NCI-H2171 (cell line): ENCODE data around the gene CREB5.

Source experiments
- DNase-seq: peaks from one replicate; lab custom pipeline; 2025; lab: John Stamatoyannopoulos, UW

The CREB5 gene

GRCh38 chr7:28684650-28685241, 272.4 kb downstream of the CREB5 start:
- no peak for DNase-seq

- DNase-seq: no peak
These were observed 272.9 kb downstream of the CREB5 start for GRCh38 chr7:28685242-28685643.

- peak; percentile 60 for DNase-seq
These were observed 273.5 kb downstream of the CREB5 start for GRCh38 chr7:28685644-28686417.

DNA sequence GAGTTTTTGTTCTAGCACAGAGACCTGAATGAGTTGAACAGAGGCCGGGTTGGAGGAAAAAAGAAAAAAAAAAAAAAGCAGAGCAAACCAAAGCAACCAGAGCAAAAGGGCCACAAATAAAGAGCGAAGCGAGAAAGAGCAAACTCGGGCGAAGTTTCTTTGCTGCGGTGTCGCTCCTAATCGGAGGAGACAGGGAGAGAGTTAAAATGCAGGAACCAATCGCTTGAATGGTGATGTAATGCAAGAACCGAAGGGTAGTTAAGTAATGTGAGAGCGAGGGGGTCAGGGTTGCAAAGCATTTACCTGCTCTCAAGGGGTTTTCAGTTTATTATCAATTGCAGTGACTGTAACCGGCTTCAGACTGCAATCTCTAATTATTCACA, 274.1 kb downstream of the CREB5 start:
- DNase-seq: no peak

DNA sequence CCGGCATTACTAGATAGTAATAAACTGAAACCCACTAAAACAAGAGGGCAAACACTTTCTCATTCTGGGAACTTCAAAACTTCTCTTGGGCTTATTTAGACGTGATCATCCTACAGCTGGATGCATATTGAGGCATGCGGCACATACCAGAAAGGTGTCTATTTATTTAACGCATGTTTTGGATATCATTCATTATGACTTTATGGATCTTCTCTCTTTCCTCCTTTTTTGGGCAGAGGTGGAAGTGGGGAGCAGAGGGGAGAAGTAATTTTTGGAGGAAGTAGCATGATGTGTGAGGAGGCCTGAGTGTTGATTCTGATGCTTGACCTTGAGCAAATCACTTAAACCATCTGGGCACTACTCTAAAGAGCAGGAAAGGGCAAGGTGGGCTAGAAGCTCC, 275.2 kb downstream of the CREB5 start:
- DNase-seq: no peak

DNA sequence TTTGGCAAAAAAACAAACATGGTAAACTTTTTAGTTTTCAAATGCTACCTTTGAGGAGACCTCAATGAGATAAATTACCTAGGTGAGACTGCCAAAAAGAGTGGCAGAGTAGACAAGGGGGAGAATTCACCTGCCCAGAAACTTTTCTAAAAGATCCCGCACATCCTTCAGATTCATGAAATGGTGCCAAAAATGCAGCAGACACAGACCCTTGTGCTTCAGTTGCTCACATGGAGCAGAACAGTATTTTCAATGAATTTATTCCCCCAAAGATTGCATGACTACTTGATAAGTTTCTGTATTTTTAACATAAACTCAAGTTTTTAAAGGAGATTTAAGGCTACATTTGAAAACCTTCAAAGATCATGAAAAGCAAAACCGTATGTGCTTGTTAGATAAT, 275.9 kb downstream of the CREB5 start:
- no peak for DNase-seq

DNA sequence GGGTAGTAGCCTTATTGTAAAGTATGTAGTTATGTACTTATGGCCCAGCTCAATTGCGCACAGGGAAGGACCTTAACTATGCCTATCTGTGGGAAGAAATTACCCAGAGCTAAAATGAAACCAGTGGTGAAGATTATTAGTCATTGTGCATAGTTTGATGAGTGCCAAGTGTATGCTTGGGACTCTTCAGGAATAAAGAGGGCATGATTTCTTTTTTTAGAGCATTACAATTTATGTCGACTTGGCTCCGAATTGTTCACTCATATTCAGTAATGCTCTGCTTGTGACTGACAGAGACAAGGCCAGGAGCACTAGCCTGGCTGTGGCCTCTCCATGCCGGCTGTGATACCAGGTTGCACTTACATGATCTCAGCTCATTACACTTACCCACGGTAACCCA, 276.3 kb downstream of the CREB5 start:
- DNase-seq: no peak

- no peak for DNase-seq
These were observed 283.3 kb downstream of the CREB5 start for GRCh38 chr7:28695300-28696295.

DNA sequence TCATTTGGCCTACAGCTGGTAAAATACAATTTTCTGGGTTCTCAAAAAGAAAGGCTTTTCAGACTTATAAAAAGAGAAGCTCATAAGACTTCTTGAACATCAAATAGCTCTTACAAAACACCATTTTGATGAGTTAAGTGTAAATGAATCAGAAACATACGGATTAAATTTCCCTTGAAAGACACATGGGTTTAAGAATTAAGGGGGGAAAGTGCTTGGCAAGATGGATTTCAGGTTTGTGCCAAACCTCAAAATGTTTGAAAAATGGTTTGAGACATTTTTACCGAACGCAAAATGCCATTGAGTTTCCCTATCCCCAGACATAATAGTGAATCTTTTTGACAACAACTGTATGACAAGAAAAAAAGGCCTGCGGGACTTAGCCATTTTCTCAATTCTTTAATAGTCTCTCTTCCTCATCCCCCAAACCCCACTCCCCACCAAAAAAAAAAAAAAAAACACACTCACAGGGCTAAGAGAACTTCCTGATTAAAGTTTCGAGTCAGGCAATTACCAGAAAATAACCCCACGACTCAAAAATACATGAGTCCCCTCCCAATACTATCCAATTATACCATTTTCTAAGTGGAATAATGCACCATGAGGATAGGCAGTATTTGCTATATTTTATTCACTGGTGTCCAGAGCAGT, 285.7 kb downstream of the CREB5 start:
- DNase-seq: no peak

- DNase-seq: no peak
These were observed 286.5 kb downstream of the CREB5 start for GRCh38 chr7:28698840-28699239.

DNA sequence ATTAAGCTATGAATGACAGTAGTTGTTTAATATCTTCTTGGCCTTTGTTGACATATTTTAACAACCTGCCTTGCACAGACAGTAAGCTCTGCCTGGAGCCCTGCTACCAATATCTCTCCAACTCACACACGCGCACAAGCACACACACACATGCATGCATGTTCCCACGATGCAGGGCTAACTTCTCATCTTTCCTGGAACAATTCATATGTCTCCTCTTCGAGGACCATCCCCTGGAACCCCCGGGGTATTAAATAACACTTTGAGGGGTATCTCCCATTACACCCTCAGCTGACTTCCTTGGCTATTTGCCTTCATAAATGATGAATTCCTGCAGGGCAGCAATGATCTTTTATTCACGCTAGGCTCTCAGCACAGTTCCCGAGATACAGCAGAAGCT, 287.8 kb downstream of the CREB5 start:
- peak; percentile 18 for DNase-seq

DNA sequence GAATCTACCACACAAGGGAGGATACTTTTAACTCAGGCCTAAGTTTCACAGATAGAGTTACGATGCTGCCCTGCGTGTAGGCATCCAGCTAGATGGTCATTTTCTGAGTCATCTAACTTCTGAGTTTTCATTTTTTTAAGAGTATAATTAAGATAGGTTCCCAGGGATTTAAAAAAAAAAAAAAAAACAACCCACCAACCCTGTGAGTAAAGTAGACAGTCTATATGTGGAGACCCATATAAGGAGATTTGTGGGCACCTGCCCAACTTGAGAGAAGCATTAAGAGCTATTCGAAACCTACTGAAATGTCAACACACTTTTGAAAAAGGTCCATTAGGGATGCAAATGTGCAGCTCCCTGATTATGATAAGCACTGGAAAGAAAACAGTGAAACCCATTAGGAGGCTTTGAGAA, 288.5 kb downstream of the CREB5 start:
- DNase-seq: peak; percentile 36

GRCh38 chr7:28701731-28702130, 289.4 kb downstream of the CREB5 start:
- DNase-seq: no peak

DNA sequence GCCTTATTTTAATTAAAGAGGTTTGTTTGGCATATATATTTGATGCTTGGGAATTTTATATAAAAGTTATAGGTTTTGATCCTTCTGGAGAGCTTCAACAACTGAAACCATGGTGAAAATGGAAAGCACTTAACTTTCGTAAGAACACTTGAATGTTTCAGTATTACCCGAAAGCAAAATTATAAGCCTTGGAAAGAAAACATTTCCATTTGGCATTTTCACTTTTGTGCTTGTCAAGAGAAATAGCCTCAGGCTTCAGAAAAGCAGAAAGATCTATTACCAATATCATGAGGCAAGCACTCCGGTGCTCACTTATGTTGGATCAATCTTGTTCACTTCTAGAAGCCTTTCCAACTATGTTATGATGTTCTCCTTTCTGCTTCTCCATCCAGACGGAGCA, 289.9 kb downstream of the CREB5 start:
- no peak for DNase-seq

GRCh38 chr7:28703037-28703765, 290.9 kb downstream of the CREB5 start:
- DNase-seq: no peak

GRCh38 chr7:28704706-28705105, 292.4 kb downstream of the CREB5 start:
- no peak for DNase-seq

- no peak for DNase-seq
These were observed 293.0 kb downstream of the CREB5 start for GRCh38 chr7:28705350-28705749.

GRCh38 chr7:28706584-28706983, 294.3 kb downstream of the CREB5 start:
- DNase-seq: no peak

- DNase-seq: no peak
These were observed 295.0 kb downstream of the CREB5 start for GRCh38 chr7:28707291-28707690.

DNA sequence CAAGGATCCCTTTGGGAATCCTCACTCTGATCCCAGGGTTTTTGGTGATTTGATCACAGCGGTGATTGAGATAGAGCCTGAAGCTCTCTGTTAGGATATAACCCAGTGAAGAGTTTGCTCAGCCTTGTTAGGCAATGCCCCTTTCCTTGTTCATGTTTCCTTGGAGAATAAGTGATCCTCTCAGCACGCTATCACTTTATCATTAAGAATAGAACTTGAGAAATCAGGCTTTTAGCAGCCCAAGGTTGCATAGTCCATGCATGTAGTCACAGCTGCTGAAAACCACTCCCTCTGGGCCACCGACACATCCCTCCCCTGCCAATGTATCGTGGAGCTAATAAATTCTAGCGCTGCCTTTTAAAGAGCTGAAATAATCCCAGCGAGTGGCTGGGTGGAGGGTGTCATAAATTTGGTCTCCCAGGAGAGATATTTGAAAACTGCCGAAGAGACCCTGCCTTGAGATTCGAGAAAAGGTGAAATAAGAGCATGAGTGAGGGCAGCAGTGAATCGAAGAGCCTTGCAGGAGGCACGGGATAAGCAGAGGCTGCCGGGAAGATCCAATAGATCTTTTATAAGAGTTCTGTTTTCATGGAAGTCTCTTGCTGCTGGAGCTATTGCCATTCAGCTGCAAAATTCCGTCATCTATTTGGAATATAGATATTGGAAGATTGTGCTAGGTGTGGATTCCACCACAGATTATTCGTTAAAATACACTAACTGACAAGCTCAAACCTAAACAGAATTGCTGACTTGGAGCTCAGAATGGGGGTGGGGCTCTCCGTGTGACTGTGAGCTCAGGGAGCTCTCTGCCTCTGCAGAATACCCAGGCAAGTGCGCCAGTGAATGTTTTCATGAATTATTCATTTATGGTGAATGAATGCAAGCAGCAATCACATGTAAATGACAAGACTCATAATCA, 296.0 kb downstream of the CREB5 start:
- DNase-seq: no peak
